Measurements from ENCODE around the gene SFXN2.
A peak's percentile ranks its signal among the peaks of the same experiment; 100 is the strongest.
"Not testable (repeated sequence)": the region's sequence is repeated elsewhere in the genome, so short reads cannot be mapped to it uniquely, and the experiment has no call there.

Gene SFXN2

GRCh38 chr10:102723989-102724388 lies 9.6 kb downstream of the SFXN2 start:
- no peak for DNase-seq

GRCh38 chr10:102726274-102726673 lies 11.8 kb downstream of the SFXN2 start:
- DNase-seq: no peak

DNA sequence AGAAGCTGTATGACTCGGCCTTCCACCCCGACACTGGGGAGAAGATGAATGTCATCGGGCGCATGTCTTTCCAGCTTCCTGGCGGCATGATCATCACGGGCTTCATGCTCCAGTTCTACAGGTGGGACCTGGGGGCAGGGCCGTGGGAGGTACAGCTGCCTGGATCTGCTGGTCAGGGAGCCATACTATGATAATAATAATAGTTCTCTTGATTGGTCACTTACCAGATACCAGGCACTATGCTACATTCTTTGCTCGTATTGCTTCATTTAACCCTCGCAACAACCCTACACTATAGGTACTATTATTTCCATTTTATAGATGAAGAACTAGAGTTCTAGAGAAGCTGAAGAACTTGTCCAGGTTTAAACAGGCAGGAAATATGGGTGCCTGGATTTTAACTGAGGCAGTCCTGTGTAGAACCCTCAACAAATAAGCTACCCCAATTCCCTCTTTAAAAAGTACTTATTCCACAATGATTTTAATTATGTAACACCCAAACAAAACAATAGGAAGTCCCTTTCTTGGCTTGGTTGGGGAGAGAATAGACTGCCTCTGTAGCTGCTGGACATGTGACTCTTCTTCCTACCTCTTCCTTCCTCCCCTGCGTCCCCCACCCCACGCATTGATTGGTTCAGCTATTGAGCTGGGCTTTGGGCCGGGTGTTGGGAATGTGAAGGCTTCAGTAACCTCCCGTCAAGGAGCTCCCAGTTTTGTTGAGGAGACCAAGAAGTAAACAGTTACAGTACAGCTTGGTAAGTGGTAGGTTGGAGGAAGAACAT lies 12.8 kb downstream of the SFXN2 start:
- DNase-seq: no peak

GRCh38 chr10:102729029-102730026 lies 14.9 kb downstream of the SFXN2 start:
- peak; percentile 74 to 82 for DNase-seq

GRCh38 chr10:102731222-102731800 lies 16.9 kb downstream of the SFXN2 start:
- DNase-seq: no peak

GRCh38 chr10:102732661-102733060 lies 18.2 kb downstream of the SFXN2 start:
- no peak for DNase-seq

GRCh38 chr10:102735065-102735562 lies 20.7 kb downstream of the SFXN2 start:
- no peak for DNase-seq

GRCh38 chr10:102738692-102739121 lies 24.3 kb downstream of the SFXN2 start:
- peak; percentile 93 to 98 for DNase-seq

DNA sequence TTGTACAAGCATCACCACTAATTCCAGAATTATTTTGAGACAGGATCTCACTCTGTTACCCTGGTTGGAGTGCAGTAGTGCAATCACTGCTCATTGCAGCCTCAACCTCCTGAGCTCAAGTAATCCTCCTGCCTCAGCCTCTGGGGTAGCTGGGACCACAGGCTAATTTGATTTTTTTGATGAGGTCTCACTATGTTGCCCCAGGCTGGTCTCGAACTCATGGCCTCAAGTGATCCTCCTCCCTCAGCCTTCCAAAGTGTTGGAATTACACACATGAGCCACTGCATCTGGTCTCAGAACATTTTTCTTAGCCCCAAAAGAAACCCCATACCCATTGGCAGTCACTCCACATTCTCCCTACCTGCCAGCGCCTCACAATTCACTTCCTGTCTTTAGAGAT lies 25.8 kb downstream of the SFXN2 start:
- no peak for DNase-seq

- DNase-seq: no peak
These were observed 27.3 kb downstream of the SFXN2 start for GRCh38 chr10:102741726-102742237.

DNA sequence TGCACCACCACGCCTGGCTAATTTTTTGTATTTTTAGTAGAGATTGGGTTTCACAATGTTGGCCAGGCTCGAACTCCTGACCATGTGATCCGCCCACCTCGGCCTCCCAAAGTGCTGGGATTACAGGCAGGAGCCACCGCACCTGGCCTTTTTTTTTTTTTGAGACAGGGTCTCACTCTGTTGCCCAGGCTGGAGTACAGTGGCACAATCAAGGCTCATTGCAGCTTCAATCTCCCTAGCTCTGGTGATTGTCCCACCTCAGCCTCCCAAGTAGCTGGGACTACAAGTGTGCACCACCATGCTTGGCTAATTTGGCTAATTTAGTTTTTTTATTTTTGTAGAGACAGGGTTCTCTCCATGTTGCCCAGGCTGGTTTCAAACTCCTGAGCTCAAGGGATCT lies 27.9 kb downstream of the SFXN2 start:
- not testable (repeated sequence) for DNase-seq

GRCh38 chr10:102743078-102743587 lies 28.7 kb downstream of the SFXN2 start:
- DNase-seq: no peak

DNA sequence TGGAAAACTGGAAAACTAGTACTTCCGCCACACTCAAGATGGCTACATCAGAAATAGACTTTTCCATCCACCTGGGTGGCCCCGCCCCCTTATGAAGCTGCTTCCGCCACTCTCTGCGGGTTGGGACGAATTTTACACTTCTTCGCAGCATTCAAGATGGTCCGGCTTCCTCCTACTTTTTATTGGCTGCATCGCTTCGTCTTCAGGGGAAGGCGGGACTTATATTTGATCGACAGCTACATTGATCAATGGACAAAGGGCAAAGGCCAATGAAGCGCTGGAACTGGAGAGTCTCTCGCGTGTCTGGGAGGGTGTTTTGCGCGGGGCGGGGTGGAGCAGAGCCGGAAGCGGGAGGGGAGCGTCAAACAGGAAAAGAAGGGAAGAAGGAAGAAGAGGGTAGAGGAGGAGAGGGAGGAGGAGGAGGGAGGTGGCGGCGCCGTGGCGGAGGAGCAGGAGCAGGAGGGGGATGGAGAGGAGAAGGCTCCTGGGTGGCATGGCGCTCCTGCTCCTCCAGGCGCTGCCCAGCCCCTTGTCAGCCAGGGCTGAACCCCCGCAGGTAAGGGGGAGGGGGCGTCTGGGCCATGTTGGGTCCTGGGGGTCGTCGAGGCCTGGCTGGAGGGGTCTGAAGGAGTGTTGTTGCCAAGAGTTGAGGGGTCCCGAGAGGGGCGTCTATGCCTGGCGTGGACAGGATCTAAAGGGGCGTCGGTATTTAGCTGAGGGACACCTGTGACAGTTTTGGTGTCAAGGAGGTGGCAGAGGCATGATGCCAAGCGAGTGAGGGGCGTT lies 29.3 kb downstream of the SFXN2 start, which contains the start of gene WBP1L:
Gene WBP1L, plus strand, starts transcription at position 361 of the 786 bp plus-strand sequence. Its CDS starts 106 bp downstream, at position 467.
- DNase-seq: peak; percentile 100

DNA sequence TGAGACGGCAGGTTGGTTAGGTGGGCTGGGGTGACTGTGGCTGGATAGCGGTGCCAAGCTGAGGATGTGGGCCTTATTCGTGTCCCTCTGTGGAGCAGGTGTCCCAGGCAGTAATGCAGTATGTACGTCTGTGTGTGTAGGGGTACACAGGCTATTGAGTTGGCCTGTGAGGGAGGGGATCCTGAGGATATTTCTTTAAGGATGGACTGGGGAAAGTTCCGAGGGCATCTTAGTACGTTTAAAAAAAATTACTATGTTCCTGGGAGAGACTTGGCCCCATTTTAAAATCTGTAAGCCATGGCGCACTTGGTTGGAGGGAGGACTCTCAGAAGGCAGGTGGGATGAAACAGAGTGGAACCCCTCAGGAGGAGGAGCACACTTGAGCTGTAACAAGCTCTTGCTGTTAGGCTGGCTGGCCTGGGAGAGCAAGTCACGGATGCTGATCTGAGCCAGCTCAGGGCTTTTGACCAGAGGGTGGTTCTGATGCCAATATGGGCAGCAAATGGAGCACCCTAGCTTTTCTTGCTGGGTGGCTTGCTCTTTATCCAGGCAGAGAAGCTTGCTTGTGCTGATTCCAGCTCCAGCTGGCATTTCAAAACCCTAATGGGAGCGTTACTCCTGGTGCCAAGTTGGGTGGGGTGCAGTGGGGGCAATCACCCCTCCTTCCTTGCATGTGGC lies 30.1 kb downstream of the SFXN2 start:
- no peak for DNase-seq

GRCh38 chr10:102745157-102745556 lies 30.7 kb downstream of the SFXN2 start:
- DNase-seq: no peak

DNA sequence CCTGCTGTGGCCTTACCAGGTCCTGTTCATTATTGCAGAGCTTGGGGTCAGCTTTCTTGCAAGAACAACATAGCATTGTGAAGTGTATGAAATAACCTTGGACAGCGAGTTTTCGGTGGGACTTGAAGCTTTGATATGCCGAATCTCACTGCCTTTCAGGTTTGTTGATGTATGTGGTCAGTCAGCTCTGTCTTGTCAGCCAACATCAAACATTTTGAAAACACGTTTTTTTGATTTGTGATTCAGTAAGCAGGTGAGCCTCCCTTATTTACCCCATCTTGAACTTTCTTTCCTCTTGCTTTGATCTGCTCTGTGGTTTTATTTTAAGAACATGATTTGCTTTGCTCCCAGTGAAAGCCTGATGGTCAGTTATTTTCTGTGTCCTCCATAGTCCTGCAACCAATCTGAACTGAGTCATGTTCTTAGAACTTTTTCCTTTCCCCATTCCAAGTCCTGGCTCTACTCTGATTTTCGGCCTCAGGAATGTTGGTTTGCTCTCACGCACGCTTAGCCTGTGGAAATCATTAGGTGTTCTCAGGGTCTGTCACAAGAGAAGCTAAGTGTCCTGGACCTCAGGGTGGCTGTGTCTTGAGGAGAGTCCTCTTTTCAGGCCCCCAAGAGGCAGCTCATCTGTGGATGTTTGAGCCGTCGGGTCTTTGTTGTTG lies 38.0 kb downstream of the SFXN2 start:
- no peak for DNase-seq

DNA sequence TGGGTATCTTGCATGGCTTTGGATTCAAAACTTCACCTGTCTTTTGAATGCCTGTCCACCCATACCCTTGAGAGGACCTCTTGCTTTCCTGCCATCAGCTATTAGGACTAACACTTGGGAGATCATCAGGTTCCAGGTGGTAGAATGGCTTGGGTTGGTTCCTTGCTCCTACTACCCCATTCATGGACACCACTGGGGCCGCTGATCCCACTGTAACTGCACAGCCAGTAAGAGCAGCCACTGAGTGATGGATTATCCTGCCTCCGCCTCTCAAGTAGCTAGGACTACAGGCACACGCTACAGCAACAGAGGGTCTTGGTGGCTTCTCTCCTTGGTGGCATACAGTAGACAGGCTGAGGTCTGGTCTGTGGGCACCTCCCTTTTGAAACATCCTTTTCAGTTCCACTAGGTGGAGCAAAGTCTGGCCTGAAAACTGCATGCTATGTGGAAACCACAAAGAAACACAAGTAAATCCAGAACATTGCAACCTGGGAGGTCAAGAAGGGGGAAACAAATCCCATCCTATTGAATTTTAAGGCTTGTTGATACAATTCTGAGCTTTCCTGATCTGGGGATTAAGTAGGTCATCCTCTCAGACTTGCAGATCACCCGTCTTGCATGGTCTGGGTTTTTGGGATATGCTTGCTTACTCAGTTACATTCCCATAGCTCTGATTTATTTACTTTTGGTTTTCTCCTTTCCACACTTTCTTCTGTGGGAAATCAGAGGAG lies 38.7 kb downstream of the SFXN2 start:
- DNase-seq: peak; percentile 82 to 90

- no peak for DNase-seq
These were observed 39.3 kb downstream of the SFXN2 start for GRCh38 chr10:102753718-102754117.

DNA sequence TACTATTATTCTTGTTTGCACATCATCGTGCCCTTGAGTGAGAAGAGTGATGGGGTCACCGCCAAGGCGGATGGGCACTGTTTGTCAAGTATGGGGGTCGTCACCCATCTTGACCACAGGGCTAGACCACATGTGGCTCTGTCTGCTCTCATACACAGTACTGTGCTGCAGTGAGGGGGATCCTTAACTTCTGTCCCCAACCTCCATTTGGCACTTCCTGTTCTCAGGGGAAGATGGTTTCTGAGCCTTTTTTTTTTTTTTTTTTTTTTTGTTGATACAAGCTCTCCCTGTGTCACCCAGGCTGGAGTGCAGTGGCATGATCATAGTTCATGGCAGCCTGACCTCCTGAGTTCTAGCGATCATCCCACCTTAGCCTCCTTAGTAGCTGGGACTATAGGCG lies 42.9 kb downstream of the SFXN2 start:
- no peak for DNase-seq

Data from Kasumi-1 (cell line).